Ramos (cell line): ENCODE data around the gene C12orf56.
"Not testable (repeated sequence)": the region's sequence is repeated elsewhere in the genome, so short reads cannot be mapped to it uniquely, and the experiment has no call there.

Experiments
- in situ Hi-C: fragments of 300-500 bp; cut with MboI; formaldehyde crosslinking; loops from one replicate; pipeline ENCODE4 v1.14.3; 2022; ENCODE audit warnings: low sequenced_read_pairs; ENCODE audit not compliant: unreplicated experiment

C12orf56 gene

DNA sequence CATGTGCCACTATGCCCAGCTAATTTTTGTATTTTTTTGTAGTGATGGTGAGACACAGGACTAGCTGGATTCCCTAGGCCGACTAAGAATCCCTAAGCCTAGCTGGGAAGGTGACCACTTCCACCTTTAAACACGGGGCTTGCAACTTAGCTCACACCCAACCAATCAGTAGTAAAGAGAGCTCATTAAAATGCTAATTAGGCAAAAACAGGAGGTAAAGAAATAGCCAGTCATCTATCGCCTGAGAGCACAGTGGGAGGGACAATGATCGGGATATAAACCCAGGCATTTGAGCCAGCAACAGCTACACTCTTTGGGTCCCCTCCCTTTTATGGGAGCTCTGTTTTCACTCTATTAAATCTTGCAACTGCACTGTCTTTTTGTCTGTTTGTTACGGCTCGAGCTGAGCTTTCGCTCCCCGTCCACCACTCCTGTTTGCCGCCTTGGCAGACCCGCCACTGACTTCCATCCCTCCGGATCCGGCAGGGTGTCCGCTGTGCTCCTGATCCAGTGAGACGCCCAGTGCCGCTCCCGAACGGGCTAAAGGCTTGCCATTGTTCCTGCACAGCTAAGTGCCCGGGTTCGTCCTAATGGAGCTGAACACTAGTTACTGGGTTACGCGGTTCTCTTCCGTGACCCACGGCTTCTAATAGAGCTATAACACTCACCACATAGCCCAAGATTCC is 70.9 kb downstream of the C12orf56 start:
- in situ Hi-C loops: not testable (repeated sequence)

DNA sequence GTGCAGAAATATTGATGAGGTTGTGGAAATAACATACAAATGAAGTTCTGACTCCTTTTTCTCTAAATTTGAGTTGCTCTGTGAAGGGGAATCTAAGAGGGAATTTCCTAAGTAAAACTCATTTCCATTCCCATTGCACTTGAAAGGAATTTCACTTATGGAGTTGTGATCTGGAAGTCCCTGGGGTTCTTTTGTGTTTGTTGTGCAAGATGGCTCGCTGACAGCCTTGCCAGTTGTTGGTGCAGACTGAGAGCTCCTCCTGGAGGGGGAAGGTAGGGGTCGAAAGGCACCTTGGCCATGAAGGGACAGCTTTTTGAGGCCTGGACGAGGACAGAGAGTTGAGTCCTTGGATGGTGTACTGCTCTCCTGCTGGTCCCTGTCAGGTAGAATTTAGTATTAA is 72.0 kb downstream of the C12orf56 start:
- in situ Hi-C loops: no loop called here

DNA sequence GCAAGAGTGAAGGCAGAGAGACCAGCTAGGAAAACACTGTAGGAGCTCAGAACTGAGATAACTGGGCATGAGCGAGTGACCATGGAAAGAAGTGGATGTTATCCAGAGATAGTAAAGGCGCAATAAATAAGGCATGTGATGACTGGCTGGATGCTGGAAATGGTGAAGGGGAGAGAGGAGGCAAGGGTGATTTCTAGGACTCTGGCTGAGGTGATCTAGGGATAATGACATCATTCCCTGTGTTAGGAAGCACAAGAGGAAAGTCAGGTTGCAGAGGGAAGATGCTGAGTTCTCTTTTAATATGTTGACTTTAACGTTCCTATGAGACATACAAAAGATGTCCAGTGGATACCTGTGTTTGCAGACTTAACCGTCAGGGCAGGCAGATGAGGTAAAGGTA is 78.7 kb downstream of the C12orf56 start:
- in situ Hi-C loops: no loop called here

DNA sequence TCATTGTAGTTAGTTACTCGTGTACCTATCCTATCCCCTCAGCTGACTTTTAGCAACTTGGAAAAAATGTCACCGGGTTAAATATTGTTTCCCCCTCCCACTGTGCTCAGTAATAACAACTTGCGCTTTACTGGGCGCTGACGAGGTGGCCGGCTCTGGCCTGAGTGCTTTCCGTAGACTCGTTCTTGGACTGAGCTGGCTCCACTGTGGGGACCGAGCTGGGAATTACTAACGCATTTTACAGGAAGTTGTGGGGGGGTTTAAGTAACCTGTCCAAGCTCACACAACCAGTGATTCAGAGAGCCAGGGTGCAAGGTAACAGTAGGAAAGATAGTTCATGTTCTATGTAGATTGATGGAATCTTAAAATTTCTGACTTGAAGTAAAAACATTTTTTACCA is 86.0 kb downstream of the C12orf56 start:
- in situ Hi-C loops: no loop called here

DNA sequence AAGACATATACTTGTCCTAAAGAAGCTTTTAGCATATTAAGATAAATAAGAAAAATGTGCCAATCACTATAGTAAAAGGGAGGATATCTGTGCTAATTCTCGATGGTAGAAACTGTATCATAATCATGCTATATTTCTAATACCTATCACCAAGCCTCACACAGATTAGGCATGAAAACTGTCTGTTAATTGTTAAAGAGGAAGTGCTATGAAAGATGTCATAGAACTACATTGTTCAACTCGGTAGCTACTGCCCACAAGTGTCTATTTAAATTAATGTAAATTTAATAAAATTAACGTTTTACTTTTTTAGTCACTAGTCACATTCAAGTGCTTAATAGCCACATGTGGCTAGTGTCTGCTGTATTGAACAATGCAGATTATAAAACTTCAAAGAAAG is 90.9 kb downstream of the C12orf56 start:
- in situ Hi-C loops: no loop called here

DNA sequence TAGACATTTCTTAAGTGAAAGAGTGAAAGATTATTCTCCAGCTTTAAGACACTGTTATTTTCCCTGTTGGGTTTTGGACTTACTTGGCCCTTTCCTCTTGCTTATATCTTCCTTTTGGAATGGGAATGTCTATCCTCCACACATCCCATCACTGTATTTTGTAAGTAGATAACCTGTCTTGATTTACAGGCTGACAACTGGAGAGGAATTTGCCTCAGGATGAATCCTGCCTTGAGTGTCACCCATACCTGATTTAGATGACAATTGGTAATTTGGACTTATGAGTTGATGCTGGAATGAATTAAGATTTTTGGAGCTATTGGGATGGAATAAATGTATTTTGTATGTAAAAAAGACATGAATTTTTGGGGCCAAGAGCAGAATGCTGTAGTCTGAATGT is 94.3 kb downstream of the C12orf56 start:
- in situ Hi-C loops: no loop called here

DNA sequence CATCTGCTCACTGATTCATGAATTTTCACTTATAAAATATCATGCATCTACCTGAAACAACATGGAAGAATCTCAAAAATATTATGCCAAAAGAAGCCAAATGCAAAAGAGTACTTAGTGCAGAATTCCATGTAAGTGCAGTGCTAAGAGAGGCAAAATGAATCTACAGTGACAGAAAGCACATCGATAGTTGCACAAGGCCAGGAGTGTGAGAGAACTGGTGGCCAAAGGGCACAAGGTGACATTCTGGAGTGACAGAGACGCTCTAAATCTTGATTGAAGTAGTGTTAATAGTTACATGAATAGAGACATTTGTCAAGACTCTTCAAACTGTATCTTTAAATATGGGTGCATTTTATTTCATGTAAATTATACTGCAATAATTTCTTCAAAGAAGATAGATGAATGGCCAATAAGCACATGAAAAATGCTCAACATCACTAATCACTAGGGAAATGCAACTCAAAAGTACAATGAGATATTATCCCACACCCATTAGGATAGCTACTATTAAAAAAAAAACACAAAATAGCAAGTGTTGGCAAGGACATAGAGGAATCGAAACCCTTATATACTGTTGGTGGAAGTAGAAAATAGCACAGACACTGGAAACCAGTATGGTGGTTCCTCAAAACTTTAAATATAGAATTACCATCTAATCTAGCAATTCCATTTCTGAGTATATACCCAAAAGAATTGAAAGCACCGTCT is 96.7 kb downstream of the C12orf56 start:
- in situ Hi-C loops: no loop called here

DNA sequence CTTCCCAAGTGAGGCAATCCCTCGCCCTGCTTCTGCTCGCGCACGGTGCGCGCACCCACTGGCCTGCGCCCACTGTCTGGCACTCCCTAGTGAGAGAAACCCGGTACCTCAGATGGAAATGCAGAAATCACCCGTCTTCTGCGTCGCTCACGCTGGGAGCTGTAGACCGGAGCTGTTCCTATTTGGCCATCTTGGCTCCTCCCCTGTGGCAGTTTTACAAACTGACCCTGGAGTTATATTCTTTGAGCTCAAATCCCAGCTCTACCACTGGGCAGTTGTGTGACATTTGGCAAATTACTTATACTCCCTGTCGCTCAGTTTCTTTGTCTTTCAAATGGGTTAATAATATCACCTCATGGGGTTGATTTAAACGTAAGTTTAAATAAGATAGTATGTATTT is 97.4 kb downstream of the C12orf56 start:
- in situ Hi-C loops: not testable (repeated sequence)

DNA sequence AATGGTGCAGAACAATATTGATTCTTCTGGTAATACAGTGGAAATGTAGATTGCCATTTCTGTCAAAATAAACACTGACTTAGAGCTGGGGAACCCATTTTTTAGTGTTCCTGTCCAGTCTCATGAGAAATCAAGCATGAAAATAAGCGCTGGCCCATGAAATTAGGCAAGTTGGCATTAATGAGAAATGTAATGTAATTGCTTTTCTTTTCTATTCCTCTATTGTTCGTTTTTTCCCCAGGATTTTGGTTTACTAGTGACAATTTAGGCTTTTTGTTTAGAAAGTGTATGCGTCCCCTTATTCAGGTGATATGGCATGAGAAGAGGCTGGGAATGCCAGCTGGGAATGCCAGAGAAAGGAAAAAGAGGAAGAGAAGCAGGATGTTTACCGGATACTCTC is 104.0 kb downstream of the C12orf56 start:
- in situ Hi-C loops: no loop called here

DNA sequence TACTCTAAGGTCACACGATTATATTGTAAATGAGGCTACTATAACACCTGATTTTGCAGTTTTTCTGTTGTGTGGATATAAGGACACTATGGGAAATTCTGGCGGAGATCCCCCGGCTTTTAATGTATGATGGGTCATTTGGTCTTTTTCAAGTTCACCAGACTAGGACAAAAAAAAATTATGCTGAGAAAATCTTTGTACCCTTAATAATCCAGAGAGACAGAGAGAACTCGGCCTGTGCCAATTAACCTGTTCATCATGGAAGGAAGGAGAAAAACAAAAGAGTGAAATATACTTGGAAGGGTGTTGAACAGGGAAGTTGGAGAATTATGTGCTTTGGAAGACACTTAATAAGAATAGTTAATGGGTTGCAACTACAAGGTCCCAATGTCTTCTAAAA is 106.3 kb downstream of the C12orf56 start:
- in situ Hi-C loops: no loop called here

DNA sequence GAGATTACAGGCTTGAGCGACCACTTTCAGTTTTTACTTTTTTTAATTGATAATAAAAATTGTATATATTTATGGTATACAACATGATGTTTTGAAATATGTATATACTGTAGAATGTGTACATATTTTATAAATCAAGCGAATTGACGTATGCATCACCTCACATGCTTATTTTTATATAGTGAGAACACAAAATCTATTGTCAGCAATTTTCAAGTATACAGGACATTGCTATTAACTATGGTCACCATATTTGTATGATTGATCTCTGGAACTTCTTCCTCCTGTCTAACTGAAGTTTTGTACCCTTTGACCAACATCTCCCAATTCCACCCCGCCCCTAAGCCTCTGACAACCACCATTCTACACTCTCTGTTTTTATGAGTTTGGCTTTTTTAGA is 112.1 kb downstream of the C12orf56 start:
- in situ Hi-C loops: no loop called here

DNA sequence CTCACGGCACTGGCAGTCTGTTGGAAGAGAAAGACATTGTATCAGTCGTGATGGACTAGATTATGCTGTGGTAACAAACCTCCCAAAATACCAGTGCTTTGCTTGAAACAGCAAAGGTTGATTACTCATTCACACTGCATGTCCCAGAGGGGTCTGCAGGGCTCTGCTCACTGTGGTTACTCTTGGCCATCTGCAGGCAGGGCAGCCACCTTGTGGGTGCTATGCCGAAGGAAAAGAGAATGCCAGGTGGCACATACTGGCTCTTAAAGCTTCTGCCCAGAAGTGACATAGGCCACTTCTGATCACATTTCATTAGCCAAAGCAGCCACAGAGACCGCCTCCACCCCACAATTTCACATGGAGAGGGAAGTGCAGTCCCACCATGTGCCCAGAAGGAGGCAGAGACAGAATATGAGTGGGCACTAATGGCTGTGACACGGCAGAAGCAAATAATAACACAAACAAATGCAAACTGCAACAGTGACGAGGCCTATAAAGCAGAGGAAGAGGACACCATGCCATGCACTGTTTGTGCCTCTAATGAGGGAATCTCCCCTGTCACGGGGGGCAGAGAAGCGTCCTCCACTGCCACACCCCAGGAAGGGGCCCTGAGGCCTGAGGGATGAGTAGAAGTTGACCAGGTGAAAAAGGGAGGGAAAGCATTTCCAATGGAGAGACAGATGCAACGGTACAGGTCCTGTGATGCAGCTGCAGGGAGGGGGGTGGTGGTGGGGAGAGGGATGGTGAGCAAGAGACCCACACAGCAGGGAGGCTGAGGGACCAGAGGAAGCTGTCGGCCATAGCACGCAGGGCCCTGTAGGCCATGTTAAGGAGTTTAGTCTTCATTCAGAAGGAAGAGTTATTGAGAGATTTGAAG is 116.8 kb downstream of the C12orf56 start:
- in situ Hi-C loops: loop anchor here (25.0 kb wide), 1 partner anchor 861 kb away; no protein-coding TSS in a partner anchor

DNA sequence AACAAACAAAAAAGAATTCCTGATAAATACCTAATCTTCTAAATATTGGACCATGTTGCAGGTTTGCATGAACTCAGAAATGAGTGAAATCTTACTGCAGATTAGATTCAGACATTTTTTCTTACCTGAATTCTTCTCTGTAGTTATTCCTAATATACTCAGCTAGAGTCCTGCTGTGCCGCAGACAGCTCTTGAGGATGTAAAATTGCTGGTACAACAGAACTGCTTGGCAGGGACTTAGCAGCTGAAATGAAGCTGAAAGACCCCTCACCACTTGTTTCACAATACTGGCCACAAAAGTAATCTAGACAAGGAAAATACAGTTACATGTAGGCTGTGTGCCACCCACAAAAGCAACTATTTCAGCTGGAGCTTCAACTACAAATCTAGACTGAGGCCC is 120.1 kb downstream of the C12orf56 start:
- in situ Hi-C loops: loop anchor here (25.0 kb wide), 1 partner anchor 858 kb away; no protein-coding TSS in a partner anchor

DNA sequence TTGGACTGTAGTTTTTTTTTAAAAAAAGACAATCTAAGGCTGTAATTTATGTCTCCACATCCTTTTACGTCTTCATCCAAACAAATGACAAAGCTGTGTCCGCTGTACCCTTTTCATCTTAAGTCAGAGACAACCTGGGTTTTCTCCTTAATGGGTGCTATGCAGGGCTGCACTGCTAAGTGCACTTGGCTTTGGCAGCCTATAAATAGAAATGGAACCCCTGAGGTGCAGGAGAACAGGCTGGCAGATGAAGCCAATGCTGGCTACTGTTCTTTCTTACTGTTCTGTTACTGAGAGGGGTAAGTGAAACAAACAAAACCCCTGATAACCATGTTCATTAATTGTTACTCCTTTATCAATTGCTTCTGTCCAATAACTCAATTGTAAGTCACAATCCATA is 121.4 kb downstream of the C12orf56 start:
- in situ Hi-C loops: loop anchor here (25.0 kb wide), 1 partner anchor 857 kb away; no protein-coding TSS in a partner anchor

DNA sequence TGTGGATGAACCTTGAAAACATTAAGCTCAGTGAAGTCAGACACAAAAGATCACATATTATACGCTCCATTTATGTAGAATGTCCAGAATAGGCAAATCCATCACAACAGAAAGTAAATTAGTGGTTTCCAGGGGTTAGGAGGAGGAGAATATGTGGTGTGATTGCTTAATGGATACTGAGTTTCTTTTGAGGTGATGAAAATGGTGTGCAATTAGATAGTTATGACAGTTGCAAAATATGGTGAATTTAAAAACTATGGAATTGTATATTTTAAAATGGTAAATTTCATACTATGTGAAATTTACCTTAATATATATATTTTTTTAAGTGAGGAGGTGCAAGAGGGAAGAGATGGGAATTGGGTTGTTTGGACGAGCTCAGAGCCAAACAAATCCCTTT is 122.1 kb downstream of the C12orf56 start:
- in situ Hi-C loops: loop anchor here (25.0 kb wide), 1 partner anchor 856 kb away; no protein-coding TSS in a partner anchor

DNA sequence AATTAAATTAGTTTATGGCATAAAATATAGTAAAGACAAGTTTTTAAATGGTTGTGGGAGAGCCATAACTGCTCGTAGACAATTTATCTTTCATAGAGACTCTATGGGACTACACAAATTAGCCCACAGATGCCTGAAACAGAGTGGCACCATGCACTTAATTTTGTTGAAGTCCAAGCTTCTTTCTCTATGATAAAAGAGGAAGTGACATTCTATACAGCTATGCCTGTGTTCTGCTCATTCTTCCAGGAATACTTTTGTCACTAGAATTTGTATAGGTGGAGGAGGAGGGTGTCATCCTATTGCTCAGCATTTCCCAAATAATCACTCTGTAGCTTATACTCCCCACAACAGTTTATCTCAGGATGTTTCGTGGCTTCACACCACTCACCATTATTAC is 124.7 kb downstream of the C12orf56 start:
- in situ Hi-C loops: loop anchor here (25.0 kb wide), 1 partner anchor 854 kb away; no protein-coding TSS in a partner anchor

DNA sequence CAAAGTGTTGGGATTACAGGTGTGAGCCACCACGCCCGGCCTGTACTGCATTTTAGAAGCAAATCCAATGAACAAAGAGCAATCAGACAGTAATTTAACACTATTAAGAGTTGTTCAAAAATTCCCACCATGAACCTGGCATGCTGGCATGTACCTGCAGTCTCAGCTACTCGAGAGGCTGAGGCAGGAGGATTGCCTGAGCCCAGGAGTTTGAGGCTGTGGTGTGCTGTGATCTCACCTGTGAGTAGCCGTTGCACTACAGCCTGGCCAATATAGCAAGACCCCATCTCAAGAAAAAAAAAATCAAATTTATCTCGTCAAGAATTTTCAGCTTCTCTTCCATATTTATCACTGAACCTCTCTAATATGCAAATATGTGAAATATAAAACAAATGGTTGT is 128.7 kb downstream of the C12orf56 start:
- in situ Hi-C loops: loop anchor here (25.0 kb wide), 1 partner anchor 850 kb away; no protein-coding TSS in a partner anchor

DNA sequence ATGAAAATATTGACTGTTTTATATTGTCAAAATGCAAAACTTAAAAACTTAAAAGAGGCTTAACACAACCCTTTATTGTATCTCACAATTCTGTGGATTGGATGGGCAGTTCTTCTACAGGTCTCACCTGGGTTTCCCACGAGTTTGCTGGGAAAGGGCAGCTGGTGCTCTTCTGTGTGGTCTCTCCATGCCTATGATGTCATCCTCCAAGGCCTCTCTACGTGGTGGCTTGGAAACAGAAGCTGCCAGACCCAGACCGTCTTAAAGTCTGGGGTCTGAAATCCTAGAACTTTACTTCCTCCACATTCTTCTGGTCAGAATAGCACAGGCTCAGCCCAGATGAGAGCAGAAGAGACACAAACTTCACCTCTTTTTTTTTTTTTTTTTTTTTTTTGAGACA is 132.0 kb downstream of the C12orf56 start:
- in situ Hi-C loops: loop anchor here (10.0 to 25.0 kb wide), 3 partner anchors 414 to 846 kb away; partner anchors contain the start of gene SRGAP1

DNA sequence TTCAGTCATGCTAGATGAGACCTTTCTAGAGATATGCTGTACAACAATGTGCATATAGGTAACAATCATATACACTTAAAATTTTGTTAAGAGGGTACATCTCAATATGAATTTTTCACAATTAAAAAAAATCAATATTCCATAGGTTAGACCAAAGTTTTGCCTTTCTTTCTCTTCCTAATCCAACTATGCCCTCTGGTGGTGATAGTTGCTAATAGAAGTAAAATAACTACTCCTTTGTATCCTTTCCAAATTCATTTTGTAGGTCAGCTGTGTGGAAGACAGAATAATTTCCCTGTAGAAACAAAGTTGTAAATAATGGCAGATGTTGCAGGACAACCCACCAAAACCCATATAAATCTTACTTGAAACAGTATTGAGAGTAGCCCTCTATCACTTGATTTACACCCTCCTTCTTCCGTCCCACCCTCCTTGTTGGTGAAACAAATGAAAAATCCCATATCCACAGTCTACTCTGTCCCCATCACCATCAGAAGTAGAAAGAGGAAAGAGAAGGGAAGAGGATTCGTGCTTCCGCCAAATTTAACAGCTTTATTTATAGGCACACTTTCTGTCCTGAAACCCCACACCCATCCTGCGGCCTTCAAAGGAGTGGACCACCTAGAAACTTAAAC is 134.3 kb downstream of the C12orf56 start:
- in situ Hi-C loops: loop anchor here (10.0 to 25.0 kb wide), 3 partner anchors 411 to 844 kb away; partner anchors contain the start of gene SRGAP1

DNA sequence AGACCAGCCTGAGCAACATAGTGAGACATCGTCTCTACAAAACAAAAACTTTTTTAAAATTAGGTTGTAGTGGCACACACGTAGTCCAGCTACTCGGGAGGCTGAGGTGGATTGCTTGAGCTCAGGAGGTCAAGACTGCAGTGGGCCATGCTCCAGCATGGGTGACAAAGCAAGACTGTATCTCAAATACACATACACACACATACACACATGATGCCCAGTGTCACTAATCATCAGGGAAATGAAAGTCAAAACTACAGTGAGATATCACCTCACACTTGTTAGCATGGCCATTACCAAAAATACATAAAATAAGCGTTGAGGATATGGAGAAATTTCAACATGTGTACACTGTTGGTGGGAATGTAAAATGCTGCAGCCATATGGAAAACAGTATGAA is 135.3 kb downstream of the C12orf56 start:
- in situ Hi-C loops: loop anchor here (10.0 to 25.0 kb wide), 3 partner anchors 410 to 843 kb away; partner anchors contain the start of gene SRGAP1
